Right lobe of liver (tissue), 4 donors: ENCODE results near the gene BPIFB4.
"Not testable (repeated sequence)": the region's sequence is repeated elsewhere in the genome, so short reads cannot be mapped to it uniquely, and the experiment has no call there.

Source experiments
- POLR2A ChIP-seq: fragments of 450-650 bp; IDR thresholded peaks from one replicate; pipeline ENCODE4 v1.6.1; 2017; ENCODE audit warnings: antibody characterized with exemption, mild to moderate bottlenecking
- TF ChIP-seq, protein P1 (sequence below), 4 donors: fragments of 200-600 bp in 3 of 4; fragments of 450-650 bp in 1 of 4; IDR thresholded peaks; one replicate each; pipeline versions ENCODE4 v1.5.1 to v1.8.0; 2016 to 2022; ENCODE audit warnings: antibody characterized with exemption in 4 of 4, mild to moderate bottlenecking in 2 of 4
- donor health status: DM: no; HTN: no; CAD: no.
- donor health status: DM: no; HTN: no; CAD: no.
- donor health status: DM: no; HTN: yes; CAD: no.

DNA sequence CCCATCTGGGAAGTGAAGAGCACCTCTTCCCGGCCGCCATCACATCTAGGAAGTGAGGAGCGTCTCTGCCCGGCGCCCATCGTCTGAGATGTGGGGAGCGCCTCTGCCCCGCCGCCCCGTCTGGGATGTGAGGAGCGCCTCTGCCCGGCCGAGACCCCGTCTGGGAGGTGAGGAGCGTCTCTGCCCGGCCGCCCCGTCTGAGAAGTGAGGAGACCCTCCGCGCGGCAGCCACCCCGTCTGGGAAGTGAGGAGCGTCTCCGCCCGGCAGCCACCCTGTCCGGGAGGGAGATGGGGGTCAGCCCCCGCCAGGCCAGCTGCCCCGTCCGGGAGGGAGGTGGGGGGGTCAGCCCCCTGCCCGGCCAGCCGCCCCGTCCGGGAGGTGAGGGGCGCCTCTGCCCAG lies 36.1 kb downstream of the BPIFB4 start:
- TF ChIP-seq POLR2A, result not testable (repeated sequence)
- TF ChIP-seq, protein P1, sequence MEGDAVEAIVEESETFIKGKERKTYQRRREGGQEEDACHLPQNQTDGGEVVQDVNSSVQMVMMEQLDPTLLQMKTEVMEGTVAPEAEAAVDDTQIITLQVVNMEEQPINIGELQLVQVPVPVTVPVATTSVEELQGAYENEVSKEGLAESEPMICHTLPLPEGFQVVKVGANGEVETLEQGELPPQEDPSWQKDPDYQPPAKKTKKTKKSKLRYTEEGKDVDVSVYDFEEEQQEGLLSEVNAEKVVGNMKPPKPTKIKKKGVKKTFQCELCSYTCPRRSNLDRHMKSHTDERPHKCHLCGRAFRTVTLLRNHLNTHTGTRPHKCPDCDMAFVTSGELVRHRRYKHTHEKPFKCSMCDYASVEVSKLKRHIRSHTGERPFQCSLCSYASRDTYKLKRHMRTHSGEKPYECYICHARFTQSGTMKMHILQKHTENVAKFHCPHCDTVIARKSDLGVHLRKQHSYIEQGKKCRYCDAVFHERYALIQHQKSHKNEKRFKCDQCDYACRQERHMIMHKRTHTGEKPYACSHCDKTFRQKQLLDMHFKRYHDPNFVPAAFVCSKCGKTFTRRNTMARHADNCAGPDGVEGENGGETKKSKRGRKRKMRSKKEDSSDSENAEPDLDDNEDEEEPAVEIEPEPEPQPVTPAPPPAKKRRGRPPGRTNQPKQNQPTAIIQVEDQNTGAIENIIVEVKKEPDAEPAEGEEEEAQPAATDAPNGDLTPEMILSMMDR (IDR thresholded peaks at IDR 0.05), result not testable (repeated sequence)
